ENCODE data around the gene CCDC24. TPM values are rescaled to one million over a fixed set of nuclear protein-coding genes. Genes with fewer than 3 reads are reported as not detected.

The CCDC24 gene
- total and polyA plus RNA-seq, 2 donors (not counting 3 experiments of a cell fraction or from before 2014, with no cell fraction given): 2.2 to 3.1 TPM

- CTCF ChIA-PET: no interaction called here
Observed at GRCh38 chr1:43963006-43963405, 28.4 kb upstream of the CCDC24 start.

More at GRCh38 chr1:43963006-43963405, 28.4 kb upstream of the CCDC24 start:
- Histone ChIP-seq H2AFZ (ENCODE audit: low read depth, low read length) (no peak overlapping the region), H3K36me3 (ENCODE audit: control insufficient read depth in 2 of 2, extremely low read depth in 1 of 2, insufficient read depth in 2 of 2, low read length in 2 of 2) (peaks cover 2 to 26% of the 10 kb centered on the region in 2 experiments), H3K27me3 (ENCODE audit: control insufficient read depth in 2 of 2, insufficient read depth in 2 of 2, low read length in 2 of 2) (no peaks in the 10 kb centered on the region), H3K4me2 (ENCODE audit: insufficient read depth, low read length) (no peak overlapping the region), H3K9me3 (replicated peaks; ENCODE audit: control insufficient read depth, insufficient read depth, low read length) (no peaks in the 10 kb centered on the region), H3K4me3 (replicated peaks in 1 of 3; ENCODE audit: insufficient read depth in 1 of 3, low read depth in 1 of 3, low read length in 3 of 3) (no peak overlapping the region), H4K20me1 (replicated peaks; ENCODE audit: control insufficient read depth, extremely low read depth, insufficient read depth, low read length) (no peaks in the 10 kb centered on the region), H3K9me1 (replicated peaks; ENCODE audit: control insufficient read depth, extremely low read depth, insufficient read depth, low read length) (no peaks in the 10 kb centered on the region), H3K4me1 (ENCODE audit: control insufficient read depth, extremely low read depth, insufficient read depth, low read length) (no peaks in the 10 kb centered on the region), H3K9ac (replicated peaks; ENCODE audit: extremely low read depth, insufficient read depth, low read length) (no peak overlapping the region), H3K27ac (ENCODE audit: insufficient read depth, low read depth, low read length) (no peak overlapping the region), H3K79me2 (ENCODE audit: control insufficient read depth, insufficient read depth, low read length) (no peaks in the 10 kb centered on the region)
- FAIRE-seq (no peak), DNase-seq (ENCODE audit: low read depth, low spot score) (no peak)
- BruUV-seq (replicated peaks): no TSS peak
- POLR2A ChIA-PET: no interaction called here
- TF ChIP-seq MYC (IDR thresholded peaks at IDR 0.05; ENCODE audit: low read depth, low read length): no peak
- no peak for TF ChIP-seq POLR2AphosphoS5 (IDR thresholded peaks at IDR 0.05; ENCODE audit: insufficient read depth, low read depth, low read length)
- TF ChIP-seq MAX (IDR thresholded peaks at IDR 0.05; ENCODE audit: insufficient read depth, insufficient read length): no peak
- TF ChIP-seq JUN (IDR thresholded peaks at IDR 0.05; ENCODE audit: borderline replicate concordance, insufficient read depth, insufficient read length, low read depth): no peak
- TF ChIP-seq EZH2 (IDR thresholded peaks at IDR 0.05; ENCODE audit: borderline replicate concordance, low read depth, low read length, severe bottlenecking): no peak
- TF ChIP-seq POLR2A (IDR thresholded peaks at IDR 0.05; ENCODE audit: low read depth, low read length): no peak
- TF ChIP-seq CTCF (IDR thresholded peaks at IDR 0.05; ENCODE audit: extremely low read depth in 1 of 2, insufficient read depth in 1 of 2, low read depth in 1 of 2, low read length in 2 of 2): no peak
- no peak for TF ChIP-seq GATA2 (IDR thresholded peaks at IDR 0.05; ENCODE audit: insufficient read depth, insufficient read length, low read depth, low read length)
- no peak for TF ChIP-seq FOS (IDR thresholded peaks at IDR 0.05; ENCODE audit: borderline replicate concordance, insufficient read depth, low read length)
- intact Hi-C loops (cut with micrococcal nuclease) (no loop called here), dilution Hi-C loops (cut with MboI; ENCODE audit: extremely low pct_ligation_motif_present, low sequenced_read_pairs) (no loop called here)

Data from endothelial cell of umbilical vein (primary cell).